ENCODE data around the gene GNPTAB.

- TF ChIP-seq CTCF (IDR thresholded peaks at IDR 0.05), result no peak
- no peak for TF ChIP-seq POLR2A (IDR thresholded peaks at IDR 0.05)
Measured at GRCh38 chr12:101738920-101739665, 91.7 kb downstream of the GNPTAB start, which contains the start of gene SYCP3.
